Measurements from ENCODE around the gene SPDYC.

Gene SPDYC

DNA sequence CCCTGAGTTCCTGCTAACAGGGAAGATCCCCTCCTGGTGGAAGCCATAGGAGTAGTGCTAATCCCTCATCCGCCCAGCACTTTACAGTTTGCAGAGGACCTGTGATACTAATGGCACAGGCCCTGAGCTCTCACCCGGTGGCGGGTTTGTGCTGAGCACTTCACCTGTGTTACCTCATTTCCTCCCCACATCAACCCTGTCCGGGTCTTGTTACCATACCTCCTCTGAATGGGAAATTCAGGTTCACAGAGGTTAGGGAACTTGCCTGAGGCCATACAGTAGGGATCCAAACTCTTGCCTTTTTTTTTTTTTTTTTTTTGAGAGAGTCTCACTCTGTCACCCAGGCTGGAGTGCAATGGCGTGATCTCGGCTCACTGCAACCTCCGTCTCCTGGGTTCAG lies 36.9 kb downstream of the SPDYC start:
- no peak for DNase-seq (ENCODE audit: low read depth)

DNA sequence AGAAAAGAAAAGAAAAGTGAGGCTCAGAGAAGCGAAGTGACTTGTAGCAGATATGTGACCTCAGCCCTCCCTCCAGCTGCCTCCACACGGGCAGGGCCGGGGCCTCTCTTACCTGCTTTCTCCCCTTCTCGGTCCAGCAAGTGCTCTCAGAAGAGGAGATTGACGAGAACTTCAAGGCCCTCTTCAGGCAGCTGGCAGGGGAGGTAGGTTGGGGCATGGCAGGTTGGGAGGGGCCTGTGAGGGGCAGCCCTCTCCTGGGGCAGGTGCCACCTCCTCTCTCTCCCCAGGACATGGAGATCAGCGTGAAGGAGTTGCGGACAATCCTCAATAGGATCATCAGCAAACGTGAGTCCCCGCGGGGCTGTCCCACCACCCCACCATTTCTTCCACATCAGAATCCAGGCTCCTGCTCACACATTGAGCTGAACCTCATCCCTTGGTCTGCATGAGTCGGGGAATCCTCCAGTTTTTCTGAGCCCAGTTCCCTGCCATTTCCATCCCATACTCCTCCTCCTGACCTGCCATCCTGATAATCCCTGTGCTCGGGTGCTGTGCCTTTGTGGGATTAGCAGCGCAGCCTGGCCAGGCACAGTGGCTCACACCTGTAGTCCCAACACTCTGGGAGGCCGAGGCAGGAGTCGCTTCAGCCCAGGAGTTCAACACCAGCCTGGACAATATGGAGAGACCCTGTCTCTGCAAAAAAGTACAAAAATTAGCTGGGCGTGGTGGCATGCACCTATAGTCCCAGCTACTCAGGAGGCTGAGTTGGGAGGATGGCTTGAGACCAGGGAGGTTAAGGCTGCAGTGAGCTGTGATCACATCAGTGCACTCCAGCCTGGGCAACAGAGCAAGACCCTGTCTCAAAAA lies 38.1 kb downstream of the SPDYC start:
- DNase-seq (ENCODE audit: low read depth) = no peak

DNA sequence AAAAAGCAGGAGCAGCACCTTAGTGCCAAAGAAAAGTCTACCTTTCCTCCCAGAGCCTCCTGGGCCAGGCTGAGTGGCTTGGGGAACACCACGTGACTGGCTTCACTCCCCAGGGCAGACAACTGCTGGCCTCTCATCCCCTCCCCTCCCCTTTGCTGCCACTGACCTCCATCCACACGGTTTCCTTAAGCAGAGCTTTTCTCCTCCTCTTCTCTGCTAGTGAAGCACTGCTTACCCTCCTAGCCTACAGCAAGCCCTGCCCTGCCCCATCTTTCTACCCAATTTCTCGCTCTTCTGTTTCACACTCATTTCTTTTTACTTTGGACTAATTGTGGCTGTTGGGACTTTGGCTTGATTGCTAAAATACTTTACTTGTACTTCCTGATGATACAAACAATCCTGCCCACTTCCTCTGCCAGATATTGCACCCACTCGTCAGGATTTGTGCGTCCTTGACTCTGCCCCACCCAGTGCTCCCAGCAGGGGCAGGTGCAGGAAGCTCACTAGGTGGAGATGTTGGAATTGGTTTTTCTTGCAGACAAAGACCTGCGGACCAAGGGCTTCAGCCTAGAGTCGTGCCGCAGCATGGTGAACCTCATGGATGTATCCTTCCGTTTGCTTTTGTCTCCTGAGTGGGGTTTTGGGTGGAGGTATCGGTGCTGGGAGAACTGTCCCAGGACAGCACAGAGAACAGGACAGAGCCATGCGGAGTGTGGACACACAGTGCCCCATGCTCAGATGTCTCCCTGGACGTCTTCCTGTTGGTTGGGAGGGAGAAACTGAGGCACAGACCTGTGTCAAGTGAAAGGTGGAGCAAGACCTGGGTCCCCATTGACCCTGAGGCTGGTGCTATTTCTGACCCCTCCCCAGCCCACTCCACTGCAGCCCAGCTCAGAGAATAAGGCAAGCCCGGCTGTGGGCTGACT lies 39.0 kb downstream of the SPDYC start:
- DNase-seq (ENCODE audit: low read depth) = no peak

DNA sequence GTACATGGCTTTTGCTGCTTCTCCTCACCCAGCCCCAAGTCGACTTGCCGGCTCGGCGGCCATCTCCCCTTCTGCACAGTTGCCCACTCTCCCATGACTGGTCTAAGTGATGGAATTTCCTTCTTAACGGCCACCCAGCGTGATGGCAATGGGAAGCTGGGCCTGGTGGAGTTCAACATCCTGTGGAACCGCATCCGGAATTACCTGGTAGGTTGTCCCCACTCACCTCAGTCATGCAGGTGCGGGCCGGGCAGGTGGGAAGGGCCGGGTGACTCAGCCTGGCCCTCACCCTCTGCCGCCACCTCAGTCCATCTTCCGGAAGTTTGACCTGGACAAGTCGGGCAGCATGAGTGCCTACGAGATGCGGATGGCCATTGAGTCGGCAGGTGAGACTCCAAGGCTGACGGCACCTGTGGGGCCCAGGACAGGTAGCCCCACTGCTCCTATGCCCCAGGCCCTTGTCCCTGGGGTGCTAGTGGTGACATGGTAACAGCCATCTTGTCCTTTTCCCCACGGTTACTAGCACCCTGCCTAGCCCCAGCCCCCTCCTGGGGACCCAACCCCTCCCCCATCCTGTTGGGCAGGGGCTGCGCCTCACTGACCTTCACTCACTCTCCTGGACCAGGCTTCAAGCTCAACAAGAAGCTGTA lies 39.8 kb downstream of the SPDYC start:
- DNase-seq (ENCODE audit: low read depth) = no peak

DNA sequence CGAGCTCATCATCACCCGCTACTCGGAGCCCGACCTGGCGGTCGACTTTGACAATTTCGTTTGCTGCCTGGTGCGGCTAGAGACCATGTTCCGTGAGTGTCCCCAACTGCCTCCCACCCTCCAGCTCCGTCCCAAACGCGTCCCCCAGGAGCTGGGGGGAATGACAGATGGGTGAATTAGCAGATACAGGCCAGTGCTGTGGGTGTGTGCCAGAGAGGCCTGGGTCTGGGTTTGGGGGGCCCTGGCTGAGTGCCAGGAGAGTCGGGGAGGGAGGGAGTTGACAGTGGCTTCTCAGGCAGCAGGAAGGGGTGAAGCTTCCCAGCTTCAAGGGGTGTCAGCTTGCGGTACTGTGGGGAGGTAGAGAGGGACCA lies 40.3 kb downstream of the SPDYC start:
- DNase-seq (ENCODE audit: low read depth) = no peak

DNA sequence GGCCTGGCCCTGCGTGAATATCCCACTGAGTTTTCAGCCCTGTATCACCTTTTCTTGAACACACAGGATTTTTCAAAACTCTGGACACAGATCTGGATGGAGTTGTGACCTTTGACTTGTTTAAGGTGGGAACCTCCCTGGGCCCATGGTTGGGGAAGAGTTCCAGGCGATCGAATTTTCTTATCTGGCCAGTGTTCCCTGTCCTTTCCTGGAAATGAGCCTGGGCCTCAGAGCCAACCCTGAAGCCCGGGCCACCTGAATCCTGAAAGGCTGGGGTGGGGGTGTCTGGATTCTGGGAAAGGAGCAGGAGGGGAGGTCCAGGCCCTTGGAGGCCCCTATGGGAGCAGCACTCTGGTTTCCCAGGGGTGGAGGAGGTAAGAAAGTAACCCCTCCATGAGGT lies 40.7 kb downstream of the SPDYC start:
- DNase-seq (ENCODE audit: low read depth) = no peak

DNA sequence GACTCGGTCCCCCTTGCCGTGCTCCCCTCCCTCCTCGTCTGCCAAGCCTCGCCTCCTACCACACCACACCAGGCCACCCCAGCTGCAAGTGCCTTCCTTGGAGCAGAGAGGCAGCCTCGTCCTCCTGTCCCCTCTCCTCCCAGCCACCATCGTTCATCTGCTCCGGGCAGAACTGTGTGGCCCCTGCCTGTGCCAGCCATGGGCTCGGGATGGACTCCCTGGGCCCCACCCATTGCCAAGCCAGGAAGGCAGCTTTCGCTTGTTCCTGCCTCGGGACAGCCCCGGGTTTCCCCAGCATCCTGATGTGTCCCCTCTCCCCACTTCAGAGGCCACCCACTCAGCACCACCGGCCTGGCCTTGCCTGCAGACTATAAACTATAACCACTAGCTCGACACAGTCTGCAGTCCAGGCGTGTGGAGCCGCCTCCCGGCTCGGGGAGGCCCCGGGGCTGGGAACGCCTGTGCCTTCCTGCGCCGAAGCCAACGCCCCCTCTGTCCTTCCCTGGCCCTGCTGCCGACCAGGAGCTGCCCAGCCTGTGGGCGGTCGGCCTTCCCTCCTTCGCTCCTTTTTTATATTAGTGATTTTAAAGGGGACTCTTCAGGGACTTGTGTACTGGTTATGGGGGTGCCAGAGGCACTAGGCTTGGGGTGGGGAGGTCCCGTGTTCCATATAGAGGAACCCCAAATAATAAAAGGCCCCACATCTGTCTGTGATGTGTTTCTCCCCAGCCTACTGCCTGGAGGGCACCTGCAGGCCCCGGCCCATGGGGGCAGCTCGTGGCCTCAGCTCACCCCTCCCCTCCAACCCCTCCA lies 41.5 kb downstream of the SPDYC start:
- no peak for DNase-seq (ENCODE audit: low read depth)

DNA sequence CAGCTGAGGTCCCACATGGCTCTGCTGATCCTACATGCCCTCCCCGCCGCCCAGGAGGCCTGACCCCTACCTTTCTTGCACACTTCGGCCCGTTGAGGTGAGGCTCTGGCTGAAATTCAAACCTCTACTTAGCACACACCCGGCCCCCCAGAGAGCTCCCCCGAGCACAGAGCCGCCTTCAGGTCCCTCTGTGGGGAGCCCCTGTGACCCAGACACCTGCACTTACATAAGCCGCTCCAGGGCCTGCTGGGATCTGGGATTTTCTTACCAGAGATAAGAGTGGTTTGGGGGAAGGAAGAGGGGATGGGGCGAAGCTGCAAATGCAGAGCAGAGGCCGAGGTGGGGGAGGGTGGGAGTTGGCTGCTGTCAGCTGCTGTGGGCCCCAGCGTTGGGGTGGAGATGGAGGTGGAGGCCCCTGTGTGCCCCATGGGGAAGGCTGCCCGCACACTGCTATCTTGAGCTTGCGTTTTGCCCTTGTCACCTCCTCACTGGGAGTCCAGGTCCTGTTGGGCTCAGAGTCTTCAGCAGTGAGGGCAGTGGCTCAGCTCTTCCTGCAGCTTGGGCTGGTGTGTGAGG lies 42.3 kb downstream of the SPDYC start:
- DNase-seq (ENCODE audit: low read depth) = no peak

DNA sequence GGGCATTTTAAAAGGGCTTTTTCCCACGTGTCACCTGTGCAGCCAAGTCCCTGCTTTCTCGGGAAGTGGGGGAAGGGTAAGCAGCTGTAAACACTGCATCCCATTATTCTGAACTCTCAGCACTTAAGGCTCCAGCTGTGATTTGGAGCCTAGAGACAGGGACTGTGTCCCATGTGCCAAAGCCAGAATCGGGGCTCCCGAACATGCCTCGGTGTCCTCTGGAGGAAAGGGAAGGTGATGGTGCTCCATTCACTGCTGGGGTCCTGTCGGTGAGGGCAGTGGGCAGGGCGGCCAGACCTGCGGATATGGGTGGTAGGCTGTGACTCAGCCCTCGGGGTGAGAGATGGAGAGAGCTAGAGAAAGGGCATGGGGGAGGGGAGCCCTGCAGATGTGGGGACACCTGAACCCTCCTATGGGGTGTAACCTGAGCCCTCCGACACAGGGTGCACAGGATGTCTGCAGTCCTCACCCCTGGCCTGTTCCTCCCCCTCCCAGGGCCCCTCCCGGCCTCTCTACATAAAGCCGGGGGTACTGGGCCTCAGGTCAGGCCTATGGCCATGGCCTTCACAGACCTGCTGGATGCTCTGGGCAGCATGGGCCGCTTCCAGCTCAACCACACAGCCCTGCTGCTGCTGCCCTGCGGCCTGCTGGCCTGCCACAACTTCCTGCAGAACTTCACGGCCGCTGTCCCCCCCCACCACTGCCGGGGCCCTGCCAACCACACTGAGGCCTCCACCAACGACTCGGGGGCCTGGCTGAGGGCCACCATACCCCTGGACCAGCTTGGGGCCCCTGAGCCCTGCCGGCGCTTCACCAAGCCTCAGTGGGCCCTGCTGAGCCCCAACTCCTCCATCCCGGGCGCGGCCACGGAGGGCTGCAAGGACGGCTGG lies 43.5 kb downstream of the SPDYC start:
- no peak for DNase-seq (ENCODE audit: low read depth)

DNA sequence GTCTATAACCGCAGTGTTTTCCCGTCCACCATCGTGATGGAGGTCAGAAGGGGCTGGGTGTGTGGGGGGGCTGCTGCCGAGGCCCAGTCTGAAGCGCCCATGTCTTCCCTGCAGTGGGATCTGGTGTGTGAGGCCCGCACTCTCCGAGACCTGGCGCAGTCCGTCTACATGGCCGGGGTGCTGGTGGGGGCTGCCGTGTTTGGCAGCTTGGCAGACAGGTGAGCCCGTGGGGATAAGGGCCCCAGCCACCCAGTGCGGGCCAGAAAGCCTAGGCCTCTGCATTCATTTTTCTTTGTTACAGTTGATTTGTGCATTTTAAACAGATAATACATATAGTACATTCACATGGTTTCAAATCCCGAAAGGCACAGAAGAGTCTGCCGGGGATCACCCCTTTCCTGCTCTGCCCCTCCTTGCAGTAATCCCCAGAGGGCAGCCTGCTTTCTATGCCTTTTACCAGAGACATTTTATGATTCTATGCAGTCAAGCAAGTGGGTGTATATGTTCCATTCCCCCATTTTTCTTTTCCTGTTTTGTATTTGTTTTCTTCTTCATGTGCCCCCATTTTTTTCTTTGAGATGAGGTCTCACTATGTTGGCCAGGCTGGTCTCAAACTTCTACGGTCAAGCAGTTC lies 44.3 kb downstream of the SPDYC start:
- DNase-seq (ENCODE audit: low read depth) = no peak

DNA sequence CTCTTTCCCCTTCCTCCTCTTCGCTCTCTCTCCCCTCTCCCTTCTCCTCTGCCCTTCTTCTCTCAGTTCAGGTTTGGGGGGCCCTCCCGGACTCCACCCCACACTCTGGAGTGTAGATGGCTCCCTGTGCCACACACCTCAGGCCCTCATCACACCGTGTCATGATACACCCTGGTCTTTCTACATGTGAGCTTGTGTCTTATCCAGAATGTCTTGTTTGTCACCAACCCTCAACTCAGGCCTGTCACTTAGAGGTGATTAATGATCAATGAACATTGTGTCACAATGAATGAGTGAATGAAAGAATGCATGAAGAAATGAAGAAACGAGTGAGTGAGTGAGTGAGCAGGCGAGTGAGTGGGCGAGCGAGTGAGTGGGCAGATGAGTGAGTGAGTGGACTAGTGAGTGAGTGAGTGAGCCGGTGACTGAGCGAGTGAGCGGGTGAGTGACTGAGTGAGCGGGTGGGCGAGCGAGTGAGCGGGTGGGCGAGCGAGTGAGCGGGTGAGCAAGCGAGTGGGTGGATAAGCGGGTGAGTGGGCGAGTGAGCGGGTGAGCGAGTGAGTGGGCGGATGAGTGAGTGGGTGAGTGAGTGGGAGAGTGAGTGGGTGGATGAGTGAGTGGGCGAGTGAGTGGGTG lies 45.5 kb downstream of the SPDYC start:
- DNase-seq (ENCODE audit: low read depth) = no peak

DNA sequence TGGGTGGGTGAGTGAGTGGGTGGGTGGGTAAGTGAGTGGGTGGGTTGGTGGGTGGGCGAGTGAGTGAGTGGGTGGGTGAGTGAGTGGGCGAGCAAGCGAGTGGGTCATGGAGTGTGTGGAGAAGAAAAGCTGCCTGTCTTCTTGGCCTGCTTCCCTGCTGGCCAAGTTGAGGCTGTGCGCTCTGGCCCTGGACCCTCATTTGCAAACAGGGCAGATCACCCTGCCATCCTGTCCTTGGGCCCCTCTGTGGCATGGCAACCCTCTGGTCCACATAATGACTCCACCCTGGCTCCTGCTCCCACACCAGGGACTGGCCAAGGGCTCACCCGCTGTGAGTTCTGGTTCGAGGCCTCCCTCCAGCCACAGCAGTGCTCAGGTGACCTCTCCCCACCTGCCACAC lies 46.8 kb downstream of the SPDYC start:
- DNase-seq (ENCODE audit: low read depth) = no peak

DNA sequence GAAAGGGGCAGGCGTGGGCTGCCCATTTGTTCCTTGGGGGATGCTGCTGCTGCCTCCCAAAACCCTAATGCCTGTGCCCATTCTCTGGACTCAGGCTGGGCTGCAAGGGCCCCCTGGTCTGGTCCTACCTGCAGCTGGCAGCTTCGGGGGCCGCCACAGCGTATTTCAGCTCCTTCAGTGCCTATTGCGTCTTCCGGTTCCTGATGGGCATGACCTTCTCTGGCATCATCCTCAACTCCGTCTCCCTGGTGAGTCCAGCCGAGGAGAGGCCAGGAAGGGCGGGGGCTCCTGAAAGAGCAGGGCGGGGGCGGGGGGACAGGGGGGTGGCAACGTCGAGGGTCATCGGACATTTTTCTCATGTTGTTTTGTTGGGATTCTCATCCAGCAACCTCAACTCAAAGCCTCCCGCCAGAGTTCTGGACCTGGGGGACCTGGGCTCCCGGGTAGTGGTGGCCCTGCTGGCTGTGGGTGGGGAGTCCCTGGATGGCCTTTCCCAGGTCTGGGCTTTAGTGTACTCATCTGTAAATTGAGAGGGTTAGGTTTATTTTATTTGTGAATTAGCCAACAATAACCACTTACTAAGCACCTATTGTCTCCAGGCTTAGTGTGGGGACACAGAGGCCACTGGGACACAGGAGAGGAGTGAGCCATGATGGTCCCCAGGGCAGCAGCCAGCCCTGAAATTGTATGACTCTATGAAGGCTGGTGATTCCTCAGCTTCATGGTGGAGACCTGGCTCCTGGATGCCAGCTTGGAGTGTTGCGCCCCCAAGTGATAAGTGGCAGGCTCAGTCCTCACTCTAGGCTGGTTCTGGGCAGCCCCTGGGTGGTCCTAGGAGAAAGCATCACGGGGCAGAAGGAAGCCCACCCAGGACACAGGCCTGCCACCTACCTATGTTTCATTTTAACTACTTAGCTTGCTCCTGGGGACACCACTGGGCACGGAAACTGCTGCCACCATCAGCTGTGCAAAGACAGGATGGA lies 47.7 kb downstream of the SPDYC start:
- no peak for DNase-seq (ENCODE audit: low read depth)

DNA sequence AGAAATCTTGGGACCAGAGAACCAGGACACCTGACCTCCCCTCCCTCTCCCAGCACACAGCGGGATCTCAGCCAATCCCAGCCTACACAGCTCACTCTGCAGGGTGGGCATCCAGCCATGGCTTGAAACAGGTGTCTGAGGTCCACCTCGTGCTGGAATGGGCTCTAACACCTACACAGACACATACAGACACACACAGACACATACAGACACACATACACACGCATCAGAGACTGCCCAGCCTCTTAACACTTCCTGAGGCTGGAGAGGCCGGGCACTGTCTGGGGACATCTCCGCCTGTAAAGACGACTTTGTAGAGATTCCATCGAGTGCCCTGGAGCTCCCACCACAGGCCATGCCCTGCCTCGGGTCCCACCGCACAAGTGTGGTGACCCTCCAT lies 48.4 kb downstream of the SPDYC start:
- DNase-seq (ENCODE audit: low read depth) = no peak

DNA sequence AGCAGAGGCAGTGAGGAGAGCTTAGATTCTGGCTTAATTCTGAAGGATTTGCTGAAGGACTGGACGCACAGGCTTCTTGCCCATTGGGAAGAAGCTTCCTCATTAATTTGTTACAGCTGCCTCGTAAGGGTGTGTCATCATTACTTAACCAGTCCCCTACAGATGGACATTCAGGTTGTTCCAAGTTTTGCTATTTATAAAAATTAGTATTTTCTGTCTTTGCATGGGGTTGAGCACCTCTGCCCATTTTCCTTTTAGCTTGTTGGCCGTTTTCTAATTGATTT lies 49.8 kb downstream of the SPDYC start:
- DNase-seq (ENCODE audit: low read depth) = peak; percentile 51

DNA sequence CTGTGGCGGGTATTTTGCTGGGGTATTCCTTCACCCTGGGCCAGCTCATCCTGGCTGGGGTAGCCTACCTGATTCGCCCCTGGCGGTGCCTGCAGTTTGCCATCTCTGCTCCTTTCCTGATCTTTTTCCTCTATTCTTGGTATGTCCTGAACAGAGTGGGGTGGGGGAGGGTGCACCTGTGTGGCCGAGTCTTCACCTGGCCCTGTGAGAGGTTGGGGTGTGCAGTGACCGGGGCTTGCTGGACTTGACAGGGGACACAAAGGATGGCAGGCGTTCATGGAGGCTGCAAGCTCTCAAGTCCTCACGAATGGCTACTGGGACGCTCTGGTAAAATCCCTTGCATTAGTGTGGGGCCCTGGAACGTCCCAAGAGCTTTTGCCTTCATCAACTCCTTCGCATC lies 51.0 kb downstream of the SPDYC start:
- no peak for DNase-seq (ENCODE audit: low read depth)

Measured in GM04504 (cell line).